HepG2 (cell line): ENCODE measurements around the gene VEZT. TPM values are rescaled to one million over a fixed set of nuclear protein-coding genes. Genes with fewer than 3 reads are reported as not detected.
"Not testable (repeated sequence)": the region's sequence is repeated elsewhere in the genome, so short reads cannot be mapped to it uniquely, and the experiment has no call there.

ENCODE experiments used
- ATAC-seq: fragments of 200-7000 bp; cut with Tn5 transposase; 3 replicates; pipeline ENCODE4 v1.9.1; 2020; ENCODE audit warnings: mild to moderate bottlenecking, moderate library complexity
- BruUV-seq: library from RNA; stranded (reverse); fragments of 400-500 nt; replicated peaks from 2 replicates; lab custom pipeline; 2021; lab: Mats Ljungman, UMichigan
- CTCF ChIA-PET: fragments of 300-600 bp; formaldehyde crosslinking; extraction: SDS; loops from one replicate; lab custom pipeline; 2021; ENCODE audit warnings: low total read pairs, inconsistent platforms, low intra/inter-chr PET ratio; lab: Yijun Ruan, JAX
- POLR2A ChIA-PET: fragments of 350-600 bp; sonication (Branson Sonifier 250); formaldehyde crosslinking; loops from one replicate; lab custom pipeline; 2020; ENCODE audit warnings: antibody characterized with exemption, inconsistent platforms; lab: Yijun Ruan, JAX
- DNase-seq: peaks from one replicate; pipeline ENCODE4 v3.0.0-alpha.2; 2015; ENCODE audit warnings: low spot score
- FAIRE-seq: peaks from 3 replicates; lab custom pipeline; 2011; peaks lifted over from hg19 to GRCh38; lab: Jason Lieb, UNC
- H2AFZ ChIP-seq: one replicate; pipeline ENCODE4 v1.6.1; 2011; ENCODE audit warnings: low read length, inconsistent platforms
- H3K27ac ChIP-seq: fragments of 300-600 bp; 3 replicates; pipeline ENCODE4 v1.8.0; 2011; ENCODE audit warnings: mixed run types, mild to moderate bottlenecking, mixed read lengths, low read length, inconsistent platforms; ENCODE audit not compliant: insufficient read depth; ENCODE audit errors: extremely low read length
- H3K27me3 ChIP-seq, 2 experiments: fragments of 200-600 bp in 1 of 2; 2 replicates in 1 of 2; 3 replicates in 1 of 2; pipeline versions ENCODE4 v1.6.0 to v1.8.0; 2011; ENCODE audit warnings: low read length in 2 of 2, mild to moderate bottlenecking in 2 of 2, moderate library complexity in 2 of 2, inconsistent platforms in 1 of 2; ENCODE audit not compliant: insufficient read depth in 2 of 2, control insufficient read depth in 1 of 2
- H3K36me3 ChIP-seq, 2 experiments: fragments of 200-600 bp in 1 of 2; replicated peaks in 1 of 2; 2 replicates in 1 of 2; 3 replicates in 1 of 2; pipeline versions ENCODE4 v1.5.1 to v1.8.0; 2011; ENCODE audit warnings: low read length in 2 of 2, inconsistent platforms in 1 of 2; ENCODE audit not compliant: insufficient read depth in 2 of 2, control insufficient read depth in 1 of 2
- H3K4me1 ChIP-seq: 2 replicates; pipeline ENCODE4 v1.5.1; 2012; ENCODE audit warnings: low read length, inconsistent platforms; ENCODE audit not compliant: insufficient read depth
- H3K4me2 ChIP-seq: 2 replicates; pipeline ENCODE4 v1.6.0; 2011; ENCODE audit warnings: low read depth, low read length, inconsistent platforms
- H3K4me3 ChIP-seq, 3 experiments: fragments of 200-600 bp in 1 of 3; sonication (generic), shearing (Covaris generic) in 1 of 3; replicated peaks in 1 of 3; 2 replicates each; pipeline ENCODE4 v1.5.1; 2011 to 2016; ENCODE audit warnings: low read length in 3 of 3, inconsistent platforms in 2 of 3, low read depth in 2 of 3, mild to moderate bottlenecking in 2 of 3, control low read depth in 1 of 3, mixed read lengths in 1 of 3; ENCODE audit not compliant: insufficient read depth in 1 of 3
- H3K79me2 ChIP-seq: one replicate; pipeline ENCODE4 v1.6.1; 2011; ENCODE audit warnings: low read length, inconsistent platforms; ENCODE audit not compliant: insufficient read depth
- H3K9ac ChIP-seq: 2 replicates; pipeline ENCODE4 v1.6.0; 2011; ENCODE audit warnings: mild to moderate bottlenecking, low read depth, low read length, inconsistent platforms; ENCODE audit not compliant: insufficient read depth
- H3K9me3 ChIP-seq: 2 replicates; pipeline ENCODE4 v1.5.1; 2012; ENCODE audit warnings: mild to moderate bottlenecking, low read length
- H4K20me1 ChIP-seq: 2 replicates; pipeline ENCODE4 v1.6.0; 2011; ENCODE audit warnings: inconsistent platforms, mild to moderate bottlenecking, low read length, moderate library complexity; ENCODE audit not compliant: insufficient read depth
- FOXA1 ChIP-seq, 2 experiments: fragments of 450-650 bp in 1 of 2; sonication (generic) in 1 of 2; formaldehyde crosslinking in 1 of 2; IDR thresholded peaks; 2 replicates each; pipeline versions ENCODE4 v1.4.0 to v1.6.1; 2016 to 2020; ENCODE audit warnings: missing genetic modification reagents in 1 of 2
- IKZF1 ChIP-seq: fragments of 450-650 bp; IDR thresholded peaks from 2 replicates; pipeline ENCODE4 v1.7.1; 2016
- KDM5A ChIP-seq: fragments of 200-600 bp; sonication (generic); IDR thresholded peaks from 2 replicates; pipeline ENCODE4 v1.7.0; 2018; ENCODE audit warnings: antibody characterized with exemption, mild to moderate bottlenecking, low read length, borderline replicate concordance
- MTF2 ChIP-seq: sonication (generic); formaldehyde crosslinking; IDR thresholded peaks from 2 replicates; pipeline ENCODE4 v1.5.0; 2020; ENCODE audit warnings: missing genetic modification reagents, borderline replicate concordance
- PPARG ChIP-seq: conservative IDR thresholded peaks from 2 replicates; pipeline ENCODE4 v1.6.1; 2016; ENCODE audit warnings: missing biosample characterization, missing genetic modification reagents
- SOX13 ChIP-seq, 3 experiments: fragments of 450-650 bp in 1 of 3; sonication (generic) in 1 of 3; formaldehyde crosslinking in 1 of 3; IDR thresholded peaks in 2 of 3; conservative IDR thresholded peaks in 1 of 3; 2 replicates each; pipeline versions ENCODE4 v1.5.0 to v1.6.1; 2016 to 2020; ENCODE audit warnings: antibody characterized with exemption in 1 of 3, mild to moderate bottlenecking in 1 of 3, missing compliant biosample characterization in 1 of 3, missing genetic modification reagents in 1 of 3, moderate library complexity in 1 of 3
- TEAD3 ChIP-seq: optimal IDR thresholded peaks from 2 replicates; pipeline ENCODE3; 2016; ENCODE audit warnings: borderline replicate concordance
- ZFP62 ChIP-seq: sonication (generic); formaldehyde crosslinking; IDR thresholded peaks from 2 replicates; pipeline ENCODE4 v1.4.0; 2020; ENCODE audit warnings: missing genetic modification reagents
- ZKSCAN1 ChIP-seq: fragments of 150-350 bp; IDR thresholded peaks from 2 replicates; pipeline ENCODE4 v1.6.1; 2014; ENCODE audit warnings: low read length
- ZNF512 ChIP-seq: sonication (generic); formaldehyde crosslinking; IDR thresholded peaks from 2 replicates; pipeline ENCODE4 v1.4.0; 2020; ENCODE audit warnings: mild to moderate bottlenecking, missing genetic modification reagents
- WGBS: methylation state at CpG from one replicate; pipeline ENCODE4 v1.1.6; 2017; ENCODE audit warnings: low lambda C conversion rate; 5-methylcytosine and 5-hydroxymethylcytosine counted together
- in situ Hi-C: cut with HindIII; loops from 2 replicates; pipeline ENCODE4 v1.10.0; 2017; ENCODE audit warnings: low pct_unique_long_range_greater_than_20kb; ENCODE audit not compliant: extremely low pct_ligation_motif_present
- intact Hi-C: fragments of 100-400 bp; cut with micrococcal nuclease; formaldehyde crosslinking; loops from one replicate; pipeline ENCODE4 v1.10.0; 2022; ENCODE audit not compliant: unreplicated experiment
- polyA plus RNA-seq, 8 experiments: library from polyadenylated mRNA; depleted of rRNA in 3 of 8; stranded (reverse) in 7 of 8; unstranded in 1 of 8; fragments of >200 nt; fragmentation: Illumina TruSeq in 4 of 8; extraction: Trizol in 4 of 8; gene quantifications; 2 replicates each; pipeline versions ENCODE4 v1.2.1 to v1.2.3, GENCODE V29; 2011 to 2016; ENCODE audit warnings: low read depth in 4 of 8, missing spikeins in 1 of 8, mixed read lengths in 1 of 8; ENCODE audit not compliant: insufficient read depth in 1 of 8
- total RNA-seq, 5 experiments: library from RNA; depleted of rRNA; stranded (reverse); fragments of >200 nt; fragmentation: Illumina TruSeq; extraction: Trizol; gene quantifications; 2 replicates each; pipeline ENCODE4 v1.2.3, GENCODE V29; 2016; ENCODE audit warnings: low read depth in 1 of 5

The VEZT gene
- total and polyA plus RNA-seq, 2 of the 13 experiments (the other 11 are each of a cell fraction or from before 2014, with no cell fraction given): 35.5 to 51.6 TPM

GRCh38 chr12:95239216-95239615 is 21.6 kb downstream of the VEZT start:
- intact Hi-C loops: no loop called here
- peaks cover 46% of the 10 kb centered on the region for H3K79me2 ChIP-seq

DNA sequence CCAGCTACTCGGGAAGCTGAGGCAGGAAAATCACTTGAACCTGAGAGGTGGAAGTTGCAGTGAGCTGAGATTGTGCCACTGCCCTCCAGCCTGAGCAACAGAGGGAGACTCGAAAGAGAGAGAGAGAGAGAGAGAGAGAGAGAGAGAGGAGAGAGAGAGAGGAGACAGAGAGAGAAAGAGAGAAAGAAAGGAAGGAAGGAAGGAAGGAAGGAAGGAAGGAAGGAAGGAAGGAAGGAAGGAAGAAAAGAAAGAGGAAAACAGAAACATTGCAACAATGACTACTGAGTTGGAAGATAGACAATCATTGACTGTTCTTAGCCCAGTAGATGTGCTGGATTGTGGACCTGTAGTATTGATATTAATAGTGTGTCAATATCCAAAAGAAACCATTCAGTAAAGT is 22.2 kb downstream of the VEZT start:
- H3K4me3 ChIP-seq; H3K9me3 ChIP-seq; H3K27me3 ChIP-seq; H3K4me2 ChIP-seq; intact Hi-C loops; H4K20me1 ChIP-seq; H2AFZ ChIP-seq; DNase-seq; FAIRE-seq; H3K27ac ChIP-seq; BruUV-seq; CTCF ChIA-PET; H3K9ac ChIP-seq; H3K36me3 ChIP-seq; in situ Hi-C loops; POLR2A ChIA-PET; TF ChIP-seq FOXA1 (CRISPR knock-in tag; IDR thresholded peaks at IDR 0.05): not testable (repeated sequence)
- peaks cover 28% of the 10 kb centered on the region for H3K4me1 ChIP-seq
- TF ChIP-seq ZNF512 (CRISPR knock-in tag) (0 out of 2 replicates have a peak, but pooled peaks have one; percentile 47), FOXA1 (IDR thresholded peaks at IDR 0.05) (0 out of 2 replicates have a peak, but pooled peaks have one; percentile 30)
- WGBS: 92% methylated on average over 2 of the region's 2 CpGs
- peaks cover 50% of the 10 kb centered on the region for H3K79me2 ChIP-seq
- ATAC-seq: peak; percentile 47; the same call in 2 of the 3 replicates

More at GRCh38 chr12:95239216-95239615, 21.6 kb downstream of the VEZT start:
- H3K4me2 ChIP-seq: no peak overlapping the region
- BruUV-seq: no TSS peak
- in situ Hi-C loops: no loop called here
- H2AFZ ChIP-seq: no peak overlapping the region
- H3K27ac ChIP-seq: no peak overlapping the region
- no peak overlapping the region for H3K4me3 ChIP-seq
- H3K9ac ChIP-seq: no peak overlapping the region
- 0 out of 2 replicates have a peak, but pooled peaks cover 5% of the 10 kb centered on the region for H4K20me1 ChIP-seq
- ATAC-seq: peak; percentile 74
- POLR2A ChIA-PET: no interaction called here
- H3K4me1 ChIP-seq: peaks cover 28% of the 10 kb centered on the region
- peaks cover 4% of the 10 kb centered on the region in 2 experiments; a peak in 3 of 5 replicates for H3K36me3 ChIP-seq
- CTCF ChIA-PET: no interaction called here
- DNase-seq: peak; percentile 37
- no peaks in the 10 kb centered on the region for H3K9me3 ChIP-seq
- H3K27me3 ChIP-seq: no peaks in the 10 kb centered on the region
- no peak for FAIRE-seq
- TF ChIP-seq ZKSCAN1: peak; percentile 69
- peak; percentile 67 for TF ChIP-seq PPARG (CRISPR knock-in tag)
- no peak for TF ChIP-seq KDM5A
- no peak for TF ChIP-seq MTF2 (CRISPR knock-in tag)
- TF ChIP-seq ZFP62: no peak
- TF ChIP-seq SOX13 (IDR thresholded peaks at IDR 0.05): no peak
- peak in 1 of 2 experiments; percentile 46; a peak in 1 of 4 replicates for TF ChIP-seq SOX13 (CRISPR knock-in tag; conservative IDR thresholded peaks at IDR 0.05 in 1 of 2, IDR thresholded peaks at IDR 0.05 in 1 of 2)
- TF ChIP-seq IKZF1: no peak
- TF ChIP-seq TEAD3 (CRISPR knock-in tag): peak; percentile 45
- TF ChIP-seq, all 625 proteins: peak for 4
